ENCODE measurements around the gene TCFL5.

The TCFL5 gene

GRCh38 chr20:62822788-62823651 is 38.6 kb downstream of the TCFL5 start:
- CTCF ChIA-PET: interaction anchor here (0.5 to 2.0 kb wide), 21 partner anchors 10 to 357 kb away, joined by 3 to 15 read pairs (median 4); no protein-coding TSS in a partner anchor
- TF ChIP-seq, protein P1, sequence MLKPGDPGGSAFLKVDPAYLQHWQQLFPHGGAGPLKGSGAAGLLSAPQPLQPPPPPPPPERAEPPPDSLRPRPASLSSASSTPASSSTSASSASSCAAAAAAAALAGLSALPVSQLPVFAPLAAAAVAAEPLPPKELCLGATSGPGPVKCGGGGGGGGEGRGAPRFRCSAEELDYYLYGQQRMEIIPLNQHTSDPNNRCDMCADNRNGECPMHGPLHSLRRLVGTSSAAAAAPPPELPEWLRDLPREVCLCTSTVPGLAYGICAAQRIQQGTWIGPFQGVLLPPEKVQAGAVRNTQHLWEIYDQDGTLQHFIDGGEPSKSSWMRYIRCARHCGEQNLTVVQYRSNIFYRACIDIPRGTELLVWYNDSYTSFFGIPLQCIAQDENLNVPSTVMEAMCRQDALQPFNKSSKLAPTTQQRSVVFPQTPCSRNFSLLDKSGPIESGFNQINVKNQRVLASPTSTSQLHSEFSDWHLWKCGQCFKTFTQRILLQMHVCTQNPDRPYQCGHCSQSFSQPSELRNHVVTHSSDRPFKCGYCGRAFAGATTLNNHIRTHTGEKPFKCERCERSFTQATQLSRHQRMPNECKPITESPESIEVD (tag by site-specific recombination; IDR thresholded peaks at IDR 0.05): no peak
- TF ChIP-seq IKZF3 (tag by site-specific recombination; IDR thresholded peaks at IDR 0.05): no peak
- peak; percentile 52 for TF ChIP-seq GLIS2 (tag by site-specific recombination; IDR thresholded peaks at IDR 0.05)
- TF ChIP-seq SALL2 (tag by site-specific recombination; IDR thresholded peaks at IDR 0.05; ENCODE audit: borderline replicate concordance): no peak
- TF ChIP-seq, protein P2, sequence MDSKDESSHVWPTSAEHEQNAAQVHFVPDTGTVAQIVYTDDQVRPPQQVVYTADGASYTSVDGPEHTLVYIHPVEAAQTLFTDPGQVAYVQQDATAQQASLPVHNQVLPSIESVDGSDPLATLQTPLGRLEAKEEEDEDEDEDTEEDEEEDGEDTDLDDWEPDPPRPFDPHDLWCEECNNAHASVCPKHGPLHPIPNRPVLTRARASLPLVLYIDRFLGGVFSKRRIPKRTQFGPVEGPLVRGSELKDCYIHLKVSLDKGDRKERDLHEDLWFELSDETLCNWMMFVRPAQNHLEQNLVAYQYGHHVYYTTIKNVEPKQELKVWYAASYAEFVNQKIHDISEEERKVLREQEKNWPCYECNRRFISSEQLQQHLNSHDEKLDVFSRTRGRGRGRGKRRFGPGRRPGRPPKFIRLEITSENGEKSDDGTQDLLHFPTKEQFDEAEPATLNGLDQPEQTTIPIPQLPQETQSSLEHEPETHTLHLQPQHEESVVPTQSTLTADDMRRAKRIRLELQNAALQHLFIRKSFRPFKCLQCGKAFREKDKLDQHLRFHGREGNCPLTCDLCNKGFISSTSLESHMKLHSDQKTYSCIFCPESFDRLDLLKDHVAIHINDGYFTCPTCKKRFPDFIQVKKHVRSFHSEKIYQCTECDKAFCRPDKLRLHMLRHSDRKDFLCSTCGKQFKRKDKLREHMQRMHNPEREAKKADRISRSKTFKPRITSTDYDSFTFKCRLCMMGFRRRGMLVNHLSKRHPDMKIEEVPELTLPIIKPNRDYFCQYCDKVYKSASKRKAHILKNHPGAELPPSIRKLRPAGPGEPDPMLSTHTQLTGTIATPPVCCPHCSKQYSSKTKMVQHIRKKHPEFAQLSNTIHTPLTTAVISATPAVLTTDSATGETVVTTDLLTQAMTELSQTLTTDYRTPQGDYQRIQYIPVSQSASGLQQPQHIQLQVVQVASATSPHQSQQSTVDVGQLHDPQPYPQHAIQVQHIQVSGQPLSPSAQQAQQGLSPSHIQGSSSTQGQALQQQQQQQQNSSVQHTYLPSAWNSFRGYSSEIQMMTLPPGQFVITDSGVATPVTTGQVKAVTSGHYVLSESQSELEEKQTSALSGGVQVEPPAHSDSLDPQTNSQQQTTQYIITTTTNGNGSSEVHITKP (tag by site-specific recombination; IDR thresholded peaks at IDR 0.05): 0 out of 2 replicates have a peak, but pooled peaks have one; percentile 29
- peak; percentile 41; the same call in 1 of the 2 replicates for TF ChIP-seq KLF10 (tag by site-specific recombination; IDR thresholded peaks at IDR 0.05)
- TF ChIP-seq, protein P3, sequence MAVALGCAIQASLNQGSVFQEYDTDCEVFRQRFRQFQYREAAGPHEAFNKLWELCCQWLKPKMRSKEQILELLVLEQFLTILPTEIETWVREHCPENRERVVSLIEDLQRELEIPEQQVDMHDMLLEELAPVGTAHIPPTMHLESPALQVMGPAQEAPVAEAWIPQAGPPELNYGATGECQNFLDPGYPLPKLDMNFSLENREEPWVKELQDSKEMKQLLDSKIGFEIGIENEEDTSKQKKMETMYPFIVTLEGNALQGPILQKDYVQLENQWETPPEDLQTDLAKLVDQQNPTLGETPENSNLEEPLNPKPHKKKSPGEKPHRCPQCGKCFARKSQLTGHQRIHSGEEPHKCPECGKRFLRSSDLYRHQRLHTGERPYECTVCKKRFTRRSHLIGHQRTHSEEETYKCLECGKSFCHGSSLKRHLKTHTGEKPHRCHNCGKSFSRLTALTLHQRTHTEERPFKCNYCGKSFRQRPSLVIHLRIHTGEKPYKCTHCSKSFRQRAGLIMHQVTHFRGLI (tag by site-specific recombination; IDR thresholded peaks at IDR 0.05): peak; percentile 17; the same call in 1 of the 2 replicates
- TF ChIP-seq TSHZ1 (tag by site-specific recombination; IDR thresholded peaks at IDR 0.05; ENCODE audit: borderline replicate concordance): peak; percentile 84
- no peak for TF ChIP-seq ZNF585B (tag by site-specific recombination; IDR thresholded peaks at IDR 0.05)
- no peak for TF ChIP-seq ZNF175 (tag by site-specific recombination; IDR thresholded peaks at IDR 0.05)
- TF ChIP-seq ZBTB21 (tag by site-specific recombination; IDR thresholded peaks at IDR 0.05): peak; percentile 29; the same call in 1 of the 2 replicates
- peak; percentile 94 for TF ChIP-seq ZBTB17 (tag by site-specific recombination; IDR thresholded peaks at IDR 0.05)
- TF ChIP-seq HOXA7 (CRISPR knock-in tag; IDR thresholded peaks at IDR 0.05; ENCODE audit: borderline replicate concordance): no peak
- TF ChIP-seq ZNF394 (tag by site-specific recombination; IDR thresholded peaks at IDR 0.05; ENCODE audit: borderline replicate concordance): peak; percentile 40; the same call in 1 of the 2 replicates
- peak; percentile 72 for TF ChIP-seq ZNF2 (tag by site-specific recombination; IDR thresholded peaks at IDR 0.05)
- peak; percentile 89 for TF ChIP-seq KLF16 (tag by site-specific recombination; IDR thresholded peaks at IDR 0.05)
- TF ChIP-seq BCL11A (tag by site-specific recombination; IDR thresholded peaks at IDR 0.05; ENCODE audit: low read depth): peak; percentile 90
- TF ChIP-seq ZBTB48 (tag by site-specific recombination; IDR thresholded peaks at IDR 0.05): peak; percentile 41; the same call in 1 of the 2 replicates
- TF ChIP-seq ZNF157 (tag by site-specific recombination; IDR thresholded peaks at IDR 0.05): no peak
- TF ChIP-seq ZNF121 (tag by site-specific recombination; IDR thresholded peaks at IDR 0.05): peak; percentile 99
- no peak for TF ChIP-seq AEBP2 (tag by site-specific recombination; IDR thresholded peaks at IDR 0.05; ENCODE audit: borderline replicate concordance)
- TF ChIP-seq ZNF513 (tag by site-specific recombination; IDR thresholded peaks at IDR 0.05): no peak

More at GRCh38 chr20:62822788-62823651, 38.6 kb downstream of the TCFL5 start:
- POLR2A ChIA-PET: interaction anchor here (0.6 to 1.2 kb wide), 8 partner anchors 17 to 188 kb away, joined by 3 to 7 read pairs (median 4); partner anchors contain the start of genes MRGBP, OGFR and TCFL5
- Histone ChIP-seq H3K9me3 (ENCODE audit: control insufficient read depth, insufficient read depth, low read depth, low read length) (no peaks in the 10 kb centered on the region), H3K36me3 (ENCODE audit: control insufficient read depth in 2 of 2, insufficient read depth in 1 of 2, low read length in 2 of 2) (no peaks in the 10 kb centered on the region), H3K4me3 (ENCODE audit: low read depth, low read length) (no peak overlapping the region), H3K4me1 (ENCODE audit: control insufficient read depth, insufficient read depth, low read length) (peaks cover 4% of the 10 kb centered on the region; the same call in 1 of the 2 replicates), H3K27ac (ENCODE audit: extremely low read depth, low read depth, low read length) (no peak overlapping the region)
